ENCODE measurements around the gene FKRP.

- TF ChIP-seq EZH2 (IDR thresholded peaks at IDR 0.05; ENCODE audit: low read length) (no peak), CTCF (optimal IDR thresholded peaks at IDR 0.05 in 1 of 3, IDR thresholded peaks at IDR 0.05 in 1 of 3, conservative IDR thresholded peaks at IDR 0.05 in 1 of 3; ENCODE audit: extremely low read depth in 1 of 3, insufficient read depth in 2 of 3, low read length in 3 of 3) (no peak)
Measured at GRCh38 chr19:46700704-46701103, 45.2 kb upstream of the FKRP start.
